ENCODE results near the gene TGFB2. TPM values are rescaled to one million over a fixed set of nuclear protein-coding genes. Genes with fewer than 3 reads are reported as not detected.

The TGFB2 gene
- total RNA-seq, 1 donor, result 36.3 TPM

DNA sequence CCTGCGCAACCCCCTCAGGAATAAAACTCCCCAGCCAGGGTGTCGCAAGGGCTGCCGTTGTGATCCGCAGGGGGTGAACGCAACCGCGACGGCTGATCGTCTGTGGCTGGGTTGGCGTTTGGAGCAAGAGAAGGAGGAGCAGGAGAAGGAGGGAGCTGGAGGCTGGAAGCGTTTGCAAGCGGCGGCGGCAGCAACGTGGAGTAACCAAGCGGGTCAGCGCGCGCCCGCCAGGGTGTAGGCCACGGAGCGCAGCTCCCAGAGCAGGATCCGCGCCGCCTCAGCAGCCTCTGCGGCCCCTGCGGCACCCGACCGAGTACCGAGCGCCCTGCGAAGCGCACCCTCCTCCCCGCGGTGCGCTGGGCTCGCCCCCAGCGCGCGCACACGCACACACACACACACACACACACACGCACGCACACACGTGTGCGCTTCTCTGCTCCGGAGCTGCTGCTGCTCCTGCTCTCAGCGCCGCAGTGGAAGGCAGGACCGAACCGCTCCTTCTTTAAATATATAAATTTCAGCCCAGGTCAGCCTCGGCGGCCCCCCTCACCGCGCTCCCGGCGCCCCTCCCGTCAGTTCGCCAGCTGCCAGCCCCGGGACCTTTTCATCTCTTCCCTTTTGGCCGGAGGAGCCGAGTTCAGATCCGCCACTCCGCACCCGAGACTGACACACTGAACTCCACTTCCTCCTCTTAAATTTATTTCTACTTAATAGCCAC is 696 bp downstream of the TGFB2 start:
- TF ChIP-seq, protein P1, sequence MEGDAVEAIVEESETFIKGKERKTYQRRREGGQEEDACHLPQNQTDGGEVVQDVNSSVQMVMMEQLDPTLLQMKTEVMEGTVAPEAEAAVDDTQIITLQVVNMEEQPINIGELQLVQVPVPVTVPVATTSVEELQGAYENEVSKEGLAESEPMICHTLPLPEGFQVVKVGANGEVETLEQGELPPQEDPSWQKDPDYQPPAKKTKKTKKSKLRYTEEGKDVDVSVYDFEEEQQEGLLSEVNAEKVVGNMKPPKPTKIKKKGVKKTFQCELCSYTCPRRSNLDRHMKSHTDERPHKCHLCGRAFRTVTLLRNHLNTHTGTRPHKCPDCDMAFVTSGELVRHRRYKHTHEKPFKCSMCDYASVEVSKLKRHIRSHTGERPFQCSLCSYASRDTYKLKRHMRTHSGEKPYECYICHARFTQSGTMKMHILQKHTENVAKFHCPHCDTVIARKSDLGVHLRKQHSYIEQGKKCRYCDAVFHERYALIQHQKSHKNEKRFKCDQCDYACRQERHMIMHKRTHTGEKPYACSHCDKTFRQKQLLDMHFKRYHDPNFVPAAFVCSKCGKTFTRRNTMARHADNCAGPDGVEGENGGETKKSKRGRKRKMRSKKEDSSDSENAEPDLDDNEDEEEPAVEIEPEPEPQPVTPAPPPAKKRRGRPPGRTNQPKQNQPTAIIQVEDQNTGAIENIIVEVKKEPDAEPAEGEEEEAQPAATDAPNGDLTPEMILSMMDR (IDR thresholded peaks at IDR 0.05; ENCODE audit: insufficient read depth, low read depth, low read length), result no peak
- peak; percentile 76 for DNase-seq (ENCODE audit: low read depth)
- peak overlapping the region; percentile 81 for H3K4me3 ChIP-seq (ENCODE audit: low read depth, low read length)

DNA sequence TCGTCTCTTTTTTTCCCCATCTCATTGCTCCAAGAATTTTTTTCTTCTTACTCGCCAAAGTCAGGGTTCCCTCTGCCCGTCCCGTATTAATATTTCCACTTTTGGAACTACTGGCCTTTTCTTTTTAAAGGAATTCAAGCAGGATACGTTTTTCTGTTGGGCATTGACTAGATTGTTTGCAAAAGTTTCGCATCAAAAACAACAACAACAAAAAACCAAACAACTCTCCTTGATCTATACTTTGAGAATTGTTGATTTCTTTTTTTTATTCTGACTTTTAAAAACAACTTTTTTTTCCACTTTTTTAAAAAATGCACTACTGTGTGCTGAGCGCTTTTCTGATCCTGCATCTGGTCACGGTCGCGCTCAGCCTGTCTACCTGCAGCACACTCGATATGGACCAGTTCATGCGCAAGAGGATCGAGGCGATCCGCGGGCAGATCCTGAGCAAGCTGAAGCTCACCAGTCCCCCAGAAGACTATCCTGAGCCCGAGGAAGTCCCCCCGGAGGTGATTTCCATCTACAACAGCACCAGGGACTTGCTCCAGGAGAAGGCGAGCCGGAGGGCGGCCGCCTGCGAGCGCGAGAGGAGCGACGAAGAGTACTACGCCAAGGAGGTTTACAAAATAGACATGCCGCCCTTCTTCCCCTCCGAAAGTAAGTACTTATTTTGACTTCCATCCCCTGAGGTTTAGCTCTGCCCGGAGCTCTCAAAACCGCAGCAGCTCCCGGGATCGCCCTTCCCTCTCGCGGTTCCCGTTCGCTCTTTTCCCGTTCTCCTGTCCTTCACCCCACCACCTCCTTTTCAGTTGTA is 1.5 kb downstream of the TGFB2 start:
- peak overlapping the region; percentile 81 for H3K4me3 ChIP-seq (ENCODE audit: low read depth, low read length)
- TF ChIP-seq, protein P1 (IDR thresholded peaks at IDR 0.05; ENCODE audit: insufficient read depth, low read depth, low read length), result no peak
- DNase-seq (ENCODE audit: low read depth), result peak; percentile 60

DNA sequence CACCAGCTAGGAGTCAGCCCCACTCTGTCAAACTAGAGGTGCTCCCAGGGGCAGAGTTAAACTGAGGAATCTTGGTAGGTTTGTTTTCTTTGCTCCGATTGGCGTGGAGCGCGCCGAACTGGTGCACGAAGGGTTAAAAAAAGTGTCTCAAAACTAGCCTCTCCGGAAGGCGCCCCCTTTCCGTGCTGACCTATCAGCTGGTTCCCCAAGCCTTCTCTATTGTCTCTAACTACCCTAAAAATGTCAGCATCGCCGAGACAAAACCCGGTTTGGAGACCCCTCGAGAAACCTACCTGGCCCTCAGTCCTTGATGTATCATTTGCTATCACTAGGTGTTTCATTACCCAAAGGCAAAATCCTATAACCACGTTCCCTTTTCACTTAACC is 2.2 kb downstream of the TGFB2 start:
- DNase-seq (ENCODE audit: low read depth), result peak; percentile 37
- TF ChIP-seq, protein P1 (IDR thresholded peaks at IDR 0.05; ENCODE audit: insufficient read depth, low read depth, low read length), result peak; percentile 11
- H3K4me3 ChIP-seq (ENCODE audit: low read depth, low read length), result peak overlapping the region; percentile 81

DNA sequence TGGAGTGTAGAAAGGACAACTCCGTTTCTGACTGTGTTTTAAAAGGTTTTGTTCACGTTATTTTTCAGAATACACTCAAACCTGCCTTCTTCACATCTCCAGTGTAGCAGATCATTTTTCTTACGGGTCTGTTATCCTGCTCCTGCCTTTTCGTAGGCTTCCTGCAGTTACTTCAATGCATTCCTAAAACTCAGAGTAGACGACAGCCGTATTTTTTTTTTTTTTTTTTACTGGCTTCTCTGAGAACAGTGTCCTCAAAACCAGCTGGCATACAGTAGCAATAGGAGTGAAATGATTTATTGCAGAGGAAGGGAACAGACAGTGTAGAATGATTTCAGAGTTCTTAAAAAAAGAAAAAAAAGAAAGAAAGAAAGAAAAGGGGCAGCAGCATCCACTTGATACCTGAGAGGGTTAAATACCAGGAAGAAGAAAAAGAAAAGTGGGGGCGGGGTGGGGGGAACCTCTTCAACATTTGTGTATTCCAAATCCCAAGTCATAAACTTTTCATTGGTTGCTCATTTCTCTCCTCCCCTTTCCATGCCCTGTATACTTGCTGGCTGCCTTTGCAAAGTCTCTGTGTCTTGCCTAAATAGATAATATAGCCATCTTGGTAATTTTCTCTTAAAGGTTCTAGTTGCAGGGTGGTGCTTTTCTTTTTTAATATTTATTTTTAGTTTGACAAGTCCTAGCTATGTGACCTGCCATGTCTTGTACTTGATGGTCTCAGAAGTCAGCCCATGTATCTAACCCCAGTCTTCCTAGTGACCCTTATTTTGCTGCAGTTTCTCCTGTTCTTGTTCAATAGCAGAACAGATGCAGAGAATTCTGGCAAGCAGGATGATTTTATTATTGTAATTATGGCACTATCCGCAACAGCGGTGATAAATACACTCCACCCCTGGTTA is 2.8 kb downstream of the TGFB2 start:
- peak; percentile 82 for DNase-seq (ENCODE audit: low read depth)
- H3K4me3 ChIP-seq (ENCODE audit: low read depth, low read length), result peak overlapping the region; percentile 81
- TF ChIP-seq, protein P1 (IDR thresholded peaks at IDR 0.05; ENCODE audit: insufficient read depth, low read depth, low read length), result no peak

DNA sequence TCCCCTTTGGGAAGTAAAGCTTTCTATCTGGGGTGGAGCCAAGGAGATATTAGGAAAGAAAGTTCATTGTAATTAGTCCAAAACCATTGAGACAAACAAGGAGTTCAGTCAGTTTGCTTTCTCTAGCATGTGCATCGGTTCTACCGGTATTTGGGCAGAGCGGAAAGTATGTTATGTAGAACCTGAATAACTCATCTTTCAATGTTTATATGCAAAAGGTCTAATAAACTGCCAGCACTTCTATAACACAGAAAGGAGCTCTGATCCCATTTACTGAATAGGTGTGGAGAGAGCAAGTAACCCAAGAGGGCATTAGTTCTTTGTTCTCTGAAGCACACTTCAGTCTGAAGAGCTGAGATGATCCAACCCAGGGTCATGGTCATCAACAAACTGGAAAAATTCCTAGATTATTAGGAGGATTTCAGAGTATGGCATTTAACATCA is 3.5 kb downstream of the TGFB2 start:
- TF ChIP-seq, protein P1 (IDR thresholded peaks at IDR 0.05; ENCODE audit: insufficient read depth, low read depth, low read length), result no peak
- no peak for DNase-seq (ENCODE audit: low read depth)

DNA sequence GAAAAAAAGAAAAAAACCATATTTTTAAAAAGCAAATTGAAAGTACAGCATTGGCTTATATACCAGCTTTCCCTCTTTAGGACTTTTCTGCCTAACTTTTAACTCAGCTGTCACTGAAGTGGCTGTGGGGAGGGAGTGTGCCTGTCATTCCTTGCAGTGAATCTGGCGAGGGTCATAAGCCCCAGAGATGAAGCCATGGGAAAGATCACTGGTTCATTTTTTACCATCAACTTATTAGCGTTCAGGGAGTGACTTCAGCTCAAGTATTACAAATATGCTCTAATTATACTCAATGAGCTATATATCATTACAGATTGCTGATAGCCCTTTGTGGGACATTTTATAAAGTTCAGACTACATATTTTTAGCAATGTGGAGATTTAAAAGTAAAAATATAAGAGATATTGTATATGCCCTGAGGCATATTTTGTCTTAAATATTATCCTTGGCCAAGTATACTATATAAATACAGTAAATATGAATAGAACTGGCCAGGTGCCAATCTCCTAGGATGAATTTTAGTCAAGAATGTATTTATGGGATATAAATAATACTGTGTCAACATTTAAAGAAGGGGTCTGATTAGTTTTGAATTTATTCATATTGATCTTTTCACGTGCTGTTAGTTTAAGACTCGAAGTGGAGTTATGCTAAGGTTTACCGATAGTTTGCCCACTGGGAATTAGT is 4.4 kb downstream of the TGFB2 start:
- no peak for DNase-seq (ENCODE audit: low read depth)
- H3K4me3 ChIP-seq (ENCODE audit: low read depth, low read length), result peak overlapping the region; percentile 81
- TF ChIP-seq, protein P1 (IDR thresholded peaks at IDR 0.05; ENCODE audit: insufficient read depth, low read depth, low read length), result no peak

More for the DNA sequence above, 3.5 kb downstream of the TGFB2 start:
- H3K4me3 ChIP-seq (ENCODE audit: low read depth, low read length), result peak overlapping the region; percentile 81

Measured in fibroblast of villous mesenchyme (primary cell).